Endodermal cell (in vitro differentiated cells): ENCODE measurements around the gene STARD13. TPM values are rescaled to one million over a fixed set of nuclear protein-coding genes. Genes with fewer than 3 reads are reported as not detected.

Experiments
- DNase-seq: peaks from one replicate; pipeline ENCODE4 v3.0.0-alpha.2; 2017
- H3K27ac ChIP-seq: 2 replicates; pipeline ENCODE4 v1.5.1; 2013; ENCODE audit warnings: mild to moderate bottlenecking, low read depth, low read length, moderate library complexity
- H3K27me3 ChIP-seq: 2 replicates; pipeline ENCODE4 v1.6.1; 2013; ENCODE audit warnings: mild to moderate bottlenecking, low read length, moderate library complexity; ENCODE audit not compliant: insufficient read depth, control insufficient read depth, poor library complexity, severe bottlenecking
- H3K36me3 ChIP-seq: 2 replicates; pipeline ENCODE4 v1.7.0; 2013; ENCODE audit warnings: mild to moderate bottlenecking, low read length, moderate library complexity; ENCODE audit not compliant: control insufficient read depth, insufficient read depth
- H3K4me1 ChIP-seq: one replicate; pipeline ENCODE4 v1.7.0; 2013; ENCODE audit warnings: low read length; ENCODE audit not compliant: control insufficient read depth, insufficient read depth
- H3K4me3 ChIP-seq: 2 replicates; pipeline ENCODE4 v1.5.1; 2013; ENCODE audit warnings: mild to moderate bottlenecking, low read length, moderate library complexity
- H3K9ac ChIP-seq: 2 replicates; pipeline ENCODE4 v1.6.1; 2013; ENCODE audit warnings: mild to moderate bottlenecking, low read length, moderate library complexity; ENCODE audit not compliant: poor library complexity, severe bottlenecking; ENCODE audit errors: extremely low read depth
- H3K9me3 ChIP-seq: 2 replicates; pipeline ENCODE4 v1.6.1; 2013; ENCODE audit warnings: mild to moderate bottlenecking, low read length, moderate library complexity; ENCODE audit not compliant: control insufficient read depth
- H3K27ac Mint-ChIP-seq: 2 replicates; pipeline ENCODE4 v1.8.0; 2020; ENCODE audit warnings: mixed read lengths
- H3K27me3 Mint-ChIP-seq: 2 replicates; pipeline ENCODE4 v1.8.0; 2021; ENCODE audit warnings: mild to moderate bottlenecking, mixed read lengths; ENCODE audit not compliant: insufficient read depth
- H3K36me3 Mint-ChIP-seq: 2 replicates; pipeline ENCODE4 v1.8.0; 2020; ENCODE audit warnings: low read depth, mixed read lengths
- H3K4me1 Mint-ChIP-seq: 2 replicates; pipeline ENCODE4 v1.8.0; 2020; ENCODE audit warnings: mixed read lengths
- H3K4me3 Mint-ChIP-seq: 2 replicates; pipeline ENCODE4 v1.8.0; 2020; ENCODE audit warnings: mild to moderate bottlenecking, moderate library complexity, mixed read lengths
- H3K9me3 Mint-ChIP-seq: 2 replicates; pipeline ENCODE4 v1.8.0; 2020; ENCODE audit warnings: mild to moderate bottlenecking, mixed read lengths
- WGBS, 2 experiments: methylation state at CpG; one replicate each; pipeline versions ENCODE4 v1.1.5 to v1.1.7; 2013; ENCODE audit warnings: missing lambda C conversion rate in 2 of 2, mixed read lengths in 1 of 2; ENCODE audit not compliant: insufficient coverage in 1 of 2, insufficient read length in 1 of 2; 5-methylcytosine and 5-hydroxymethylcytosine counted together
- total RNA-seq, 2 donors: library from RNA; stranded (reverse); fragmentation: NEBNext Ultra II Directional in 1 of 2; extraction: Animal tissue kit (Norgen Biotek cat#: 25700) in 1 of 2; gene quantifications; 2 replicates in 1 of 2; 3 replicates in 1 of 2; pipeline ENCODE4 v1.2.1, GENCODE V29; 2021
- TF ChIP-seq, protein P1 (sequence below): fragments of 200-600 bp; sonication (generic); conservative IDR thresholded peaks from 2 replicates; pipeline ENCODE4 v1.5.0; 2021; ENCODE audit warnings: antibody characterized with exemption, mild to moderate bottlenecking

The STARD13 gene
- total RNA-seq, 2 donors from 2014 or later = 2.5 to 3.7 TPM

DNA sequence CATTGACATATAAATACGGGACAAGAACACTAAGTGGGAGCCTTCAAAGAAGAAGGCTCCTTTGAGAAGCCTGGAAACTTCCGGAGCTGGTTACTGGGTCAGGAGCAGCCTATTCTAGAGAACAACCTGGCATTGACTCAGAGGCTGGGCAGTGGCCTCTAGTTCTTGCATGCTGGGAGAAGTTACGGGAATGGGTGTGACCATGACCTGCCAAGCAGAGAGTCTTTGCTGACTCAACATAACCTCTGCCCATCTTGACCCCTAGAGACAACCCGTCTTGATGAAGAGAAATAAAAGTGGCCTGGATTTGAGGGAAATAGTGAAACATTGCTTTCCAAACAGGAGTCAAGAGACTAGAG lies 21.0 kb downstream of the STARD13 start:
- TF ChIP-seq, protein P1, sequence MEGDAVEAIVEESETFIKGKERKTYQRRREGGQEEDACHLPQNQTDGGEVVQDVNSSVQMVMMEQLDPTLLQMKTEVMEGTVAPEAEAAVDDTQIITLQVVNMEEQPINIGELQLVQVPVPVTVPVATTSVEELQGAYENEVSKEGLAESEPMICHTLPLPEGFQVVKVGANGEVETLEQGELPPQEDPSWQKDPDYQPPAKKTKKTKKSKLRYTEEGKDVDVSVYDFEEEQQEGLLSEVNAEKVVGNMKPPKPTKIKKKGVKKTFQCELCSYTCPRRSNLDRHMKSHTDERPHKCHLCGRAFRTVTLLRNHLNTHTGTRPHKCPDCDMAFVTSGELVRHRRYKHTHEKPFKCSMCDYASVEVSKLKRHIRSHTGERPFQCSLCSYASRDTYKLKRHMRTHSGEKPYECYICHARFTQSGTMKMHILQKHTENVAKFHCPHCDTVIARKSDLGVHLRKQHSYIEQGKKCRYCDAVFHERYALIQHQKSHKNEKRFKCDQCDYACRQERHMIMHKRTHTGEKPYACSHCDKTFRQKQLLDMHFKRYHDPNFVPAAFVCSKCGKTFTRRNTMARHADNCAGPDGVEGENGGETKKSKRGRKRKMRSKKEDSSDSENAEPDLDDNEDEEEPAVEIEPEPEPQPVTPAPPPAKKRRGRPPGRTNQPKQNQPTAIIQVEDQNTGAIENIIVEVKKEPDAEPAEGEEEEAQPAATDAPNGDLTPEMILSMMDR = no peak
- Histone ChIP-seq H3K36me3 (no peaks in the 10 kb centered on the region), H3K4me3 (no peak overlapping the region), H3K4me1 (no peaks in the 10 kb centered on the region), H3K9ac (no peak overlapping the region), H3K27me3 (no peaks in the 10 kb centered on the region), H3K27ac (no peak overlapping the region), H3K9me3 (no peaks in the 10 kb centered on the region)
- Mint-ChIP-seq H3K4me1 (peaks cover 8% of the 10 kb centered on the region), H3K36me3 (no peaks in the 10 kb centered on the region), H3K27ac (peak overlapping the region; percentile 1), H3K4me3 (no peak overlapping the region), H3K27me3 (no peaks in the 10 kb centered on the region), H3K9me3 (no peaks in the 10 kb centered on the region)
- no peak for DNase-seq
- WGBS, 2 experiments = 87 to 89% methylated on average over 2 to 4 of the region's 4 CpGs

DNA sequence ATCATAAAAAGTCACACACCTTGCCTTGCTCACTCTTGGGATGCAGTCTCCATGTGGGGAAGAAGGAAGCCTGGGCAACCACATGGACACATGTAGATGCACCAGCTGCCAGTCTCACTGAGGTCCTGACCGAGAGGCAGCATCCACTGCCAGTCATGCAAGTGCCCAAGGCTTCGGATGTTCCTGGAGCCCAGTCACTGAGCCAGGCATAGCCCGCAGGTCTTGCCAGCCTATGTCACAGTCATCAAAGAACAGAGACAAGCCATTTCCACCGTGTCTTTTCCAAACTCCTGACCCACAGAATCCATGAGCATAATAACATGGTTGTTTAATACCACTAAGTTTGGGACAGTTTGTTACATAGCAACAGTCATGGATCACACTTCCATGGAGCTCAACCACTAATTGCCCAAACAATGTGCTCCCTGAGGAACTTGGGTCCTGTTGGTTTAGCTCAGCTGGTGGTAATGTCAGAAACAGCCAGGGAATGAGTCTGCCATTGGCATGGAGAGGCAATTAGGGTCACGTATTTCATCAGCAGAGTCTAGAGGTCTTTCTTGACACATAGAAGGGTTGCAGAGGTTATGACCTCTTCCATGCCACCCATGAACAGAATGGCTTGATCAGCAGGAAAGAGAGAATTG lies 21.5 kb downstream of the STARD13 start:
- Mint-ChIP-seq H3K4me3 (no peak overlapping the region), H3K27ac (no peak overlapping the region)

DNA sequence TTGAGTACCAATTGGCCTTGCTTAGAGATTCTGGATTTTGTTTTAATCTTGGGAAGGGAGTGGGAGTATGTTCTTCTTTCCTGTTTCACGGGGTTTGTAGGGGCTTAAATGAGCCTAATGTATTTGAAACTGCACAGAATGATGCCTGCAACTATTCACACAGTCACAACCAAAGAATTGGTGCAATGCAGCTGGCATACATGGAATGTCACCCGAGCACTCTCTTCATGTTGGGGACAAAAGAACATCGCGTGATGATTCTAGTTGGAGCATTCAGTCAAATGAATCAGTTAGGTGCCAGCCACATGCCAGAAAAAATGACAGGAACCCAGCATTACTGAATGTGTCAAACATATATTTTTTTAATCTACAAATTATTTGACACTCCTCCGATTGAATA lies 22.1 kb downstream of the STARD13 start:
- Histone ChIP-seq H3K9me3 (no peaks in the 10 kb centered on the region), H3K27me3 (no peaks in the 10 kb centered on the region), H3K9ac (no peak overlapping the region), H3K4me3 (no peak overlapping the region), H3K27ac (no peak overlapping the region), H3K4me1 (no peaks in the 10 kb centered on the region), H3K36me3 (no peaks in the 10 kb centered on the region)
- Mint-ChIP-seq H3K36me3 (no peaks in the 10 kb centered on the region), H3K9me3 (no peaks in the 10 kb centered on the region), H3K4me1 (peaks cover 8% of the 10 kb centered on the region), H3K27ac (no peak overlapping the region), H3K27me3 (no peaks in the 10 kb centered on the region), H3K4me3 (no peak overlapping the region)
- DNase-seq = no peak
- WGBS, 2 experiments = 92 to 97% methylated on average over 3 to 5 of the region's 5 CpGs
- TF ChIP-seq, protein P1 = no peak

More for the DNA sequence above, 21.5 kb downstream of the STARD13 start:
- Mint-ChIP-seq H3K36me3 (no peaks in the 10 kb centered on the region), H3K9me3 (no peaks in the 10 kb centered on the region), H3K4me1 (peaks cover 8% of the 10 kb centered on the region), H3K27me3 (no peaks in the 10 kb centered on the region)
- TF ChIP-seq, protein P1 = no peak
- Histone ChIP-seq H3K36me3 (no peaks in the 10 kb centered on the region), H3K4me1 (no peaks in the 10 kb centered on the region), H3K27me3 (no peaks in the 10 kb centered on the region), H3K27ac (no peak overlapping the region), H3K9ac (no peak overlapping the region), H3K9me3 (no peaks in the 10 kb centered on the region), H3K4me3 (no peak overlapping the region)
- WGBS, 2 experiments = 92 to 96% methylated on average over 3 to 5 of the region's 5 CpGs
- DNase-seq = no peak
